Uterus (tissue), 2 donors: ENCODE measurements around the gene RAB27A.
"Not testable (repeated sequence)": the region's sequence is repeated elsewhere in the genome, so short reads cannot be mapped to it uniquely, and the experiment has no call there.

Experiments
- CTCF ChIP-seq, 4 experiments: fragments of 200-600 bp in 2 of 4; fragments of 450-650 bp in 2 of 4; sonication (generic) in 2 of 4; IDR thresholded peaks; one replicate each; pipeline ENCODE4 v1.5.1; 2016 to 2019; ENCODE audit warnings: antibody characterized with exemption in 4 of 4, mild to moderate bottlenecking in 2 of 4, moderate library complexity in 1 of 4
- POLR2A ChIP-seq, 2 donors: fragments of 450-650 bp; IDR thresholded peaks; one replicate each; pipeline ENCODE4 v1.6.1; 2016; ENCODE audit warnings: antibody characterized with exemption in 2 of 2, mild to moderate bottlenecking in 1 of 2, moderate library complexity in 1 of 2

GRCh38 chr15:55280589-55280988, 9.0 kb downstream of the RAB27A start:
- not testable (repeated sequence) for TF ChIP-seq CTCF, POLR2A (IDR thresholded peaks at IDR 0.05)
